DMS114 treated with DMSO at 0.1 percent for 48 hours (cell line): ENCODE results near the gene SMIM30.
"Not testable (repeated sequence)": the region's sequence is repeated elsewhere in the genome, so short reads cannot be mapped to it uniquely, and the experiment has no call there.

Source experiments
- DNase-seq: peaks from one replicate; lab custom pipeline; 2025; ENCODE audit not compliant: unreplicated experiment; lab: John Stamatoyannopoulos, UW

SMIM30 gene

GRCh38 chr7:113118074-113118959 is at the start of gene SMIM30:
TSS of gene SMIM30 (minus strand) at chr7:113118554. CDS start at chr7:113117578, 976 bp downstream.
- DNase-seq = peak; percentile 85

GRCh38 chr7:113166176-113166575 is 47.8 kb upstream of the SMIM30 start:
- not testable (repeated sequence) for DNase-seq

GRCh38 chr7:113161050-113161449 is 42.7 kb upstream of the SMIM30 start:
- no peak for DNase-seq

GRCh38 chr7:113159746-113160339 is 41.5 kb upstream of the SMIM30 start:
- DNase-seq = peak; percentile 2

GRCh38 chr7:113158756-113159155 is 40.4 kb upstream of the SMIM30 start:
- DNase-seq = no peak

- no peak for DNase-seq
These were observed 35.8 kb upstream of the SMIM30 start for GRCh38 chr7:113154117-113154516.

GRCh38 chr7:113144817-113145216 is 26.5 kb upstream of the SMIM30 start:
- DNase-seq = no peak

GRCh38 chr7:113143486-113144257 is 25.3 kb upstream of the SMIM30 start:
- no peak for DNase-seq

GRCh38 chr7:113142385-113143119 is 24.2 kb upstream of the SMIM30 start:
- no peak for DNase-seq

- DNase-seq = no peak
These were observed 23.4 kb upstream of the SMIM30 start for GRCh38 chr7:113141803-113142202.

GRCh38 chr7:113140956-113141355 is 22.6 kb upstream of the SMIM30 start:
- no peak for DNase-seq

GRCh38 chr7:113137241-113137640 is 18.9 kb upstream of the SMIM30 start:
- no peak for DNase-seq

GRCh38 chr7:113134025-113134424 is 15.7 kb upstream of the SMIM30 start:
- DNase-seq = no peak

- no peak for DNase-seq
These were observed 13.0 kb upstream of the SMIM30 start for GRCh38 chr7:113131367-113131766.

GRCh38 chr7:113128031-113128430 is 9.7 kb upstream of the SMIM30 start:
- no peak for DNase-seq

- no peak for DNase-seq
These were observed 7.4 kb upstream of the SMIM30 start for GRCh38 chr7:113125728-113126127.

- DNase-seq = no peak
These were observed 4.4 kb upstream of the SMIM30 start for GRCh38 chr7:113122744-113123143.

GRCh38 chr7:113120647-113121046 is 2.3 kb upstream of the SMIM30 start:
- no peak for DNase-seq

- DNase-seq = no peak
These were observed 1.1 kb upstream of the SMIM30 start for GRCh38 chr7:113119429-113119828.

GRCh38 chr7:113117374-113117774 is 980 bp downstream of the SMIM30 start:
- not testable (repeated sequence) for DNase-seq

- no peak for DNase-seq
These were observed 4.4 kb downstream of the SMIM30 start for GRCh38 chr7:113113912-113114311.
